HEK293 (cell line): ENCODE measurements around the gene SIGMAR1.

Source experiments
- CTCF ChIA-PET: fragments of 350-600 bp; formaldehyde crosslinking; extraction: SDS; loops from one replicate; lab custom pipeline; 2021; ENCODE audit warnings: antibody characterized with exemption; lab: Yijun Ruan, JAX
- POLR2A ChIA-PET: fragments of 300-600 bp; formaldehyde crosslinking; extraction: SDS; loops from one replicate; lab custom pipeline; 2020; ENCODE audit warnings: antibody characterized with exemption, inconsistent platforms; lab: Yijun Ruan, JAX
- H3K27ac ChIP-seq: fragments of 200-500 bp; sonication (Bioruptor generic); 2 replicates; pipeline ENCODE4 v1.5.1; 2014; ENCODE audit warnings: low read depth, low read length, control low read depth, inconsistent platforms; ENCODE audit errors: extremely low read depth
- H3K36me3 ChIP-seq, 2 experiments: fragments of 200-500 bp in 1 of 2; sonication (Bioruptor generic) in 1 of 2; 1 replicate in 1 of 2; 2 replicates in 1 of 2; pipeline ENCODE4 v1.5.1; 2014 to 2017; ENCODE audit warnings: inconsistent platforms in 2 of 2, low read length in 2 of 2; ENCODE audit not compliant: control insufficient read depth in 2 of 2, insufficient read depth in 1 of 2
- H3K4me1 ChIP-seq: fragments of 200-500 bp; sonication (Bioruptor generic); 2 replicates; pipeline ENCODE4 v1.5.1; 2014; ENCODE audit warnings: mild to moderate bottlenecking, low read length, inconsistent platforms; ENCODE audit not compliant: control insufficient read depth, insufficient read depth
- H3K4me3 ChIP-seq: 2 replicates; pipeline ENCODE4 v1.5.1; 2011; ENCODE audit warnings: low read depth, mild to moderate bottlenecking, control low read depth, low read length, moderate library complexity
- H3K9me3 ChIP-seq: fragments of 200-500 bp; sonication (Bioruptor generic); 2 replicates; pipeline ENCODE4 v1.5.1; 2014; ENCODE audit warnings: low read depth, low read length, inconsistent platforms; ENCODE audit not compliant: control insufficient read depth, insufficient read depth
- EGR2 ChIP-seq: fragments of 450-650 bp; formaldehyde crosslinking; IDR thresholded peaks from 2 replicates; pipeline ENCODE4 v1.5.1; 2016; ENCODE audit warnings: low read depth, missing biosample characterization, missing genetic modification characterization
- GLIS1 ChIP-seq: fragments of 450-650 bp; formaldehyde crosslinking; IDR thresholded peaks from 2 replicates; pipeline ENCODE4 v1.5.1; 2016; ENCODE audit warnings: missing biosample characterization, missing genetic modification characterization
- KLF9 ChIP-seq: fragments of 450-650 bp; formaldehyde crosslinking; IDR thresholded peaks from 2 replicates; pipeline ENCODE4 v1.5.1; 2016; ENCODE audit warnings: missing biosample characterization, missing genetic modification characterization, low read depth
- OVOL3 ChIP-seq: fragments of 450-650 bp; formaldehyde crosslinking; IDR thresholded peaks from 2 replicates; pipeline ENCODE4 v1.5.1; 2016; ENCODE audit warnings: missing biosample characterization, missing genetic modification characterization
- SP7 ChIP-seq: fragments of 450-650 bp; formaldehyde crosslinking; IDR thresholded peaks from 2 replicates; pipeline ENCODE4 v1.5.1; 2016; ENCODE audit warnings: missing biosample characterization, missing genetic modification characterization
- ZBTB17 ChIP-seq: fragments of 450-650 bp; formaldehyde crosslinking; IDR thresholded peaks from 2 replicates; pipeline ENCODE4 v1.5.1; 2016; ENCODE audit warnings: missing biosample characterization, missing genetic modification characterization
- ZBTB7A ChIP-seq: fragments of 450-650 bp; formaldehyde crosslinking; IDR thresholded peaks from 2 replicates; pipeline ENCODE4 v1.5.1; 2016; ENCODE audit warnings: low read depth, missing biosample characterization, missing genetic modification characterization
- ZFHX2 ChIP-seq: fragments of 450-650 bp; formaldehyde crosslinking; conservative IDR thresholded peaks from 2 replicates; pipeline ENCODE4 v1.5.1; 2016; ENCODE audit warnings: missing biosample characterization, missing genetic modification characterization
- ZIC2 ChIP-seq: fragments of 450-650 bp; formaldehyde crosslinking; IDR thresholded peaks from 2 replicates; pipeline ENCODE4 v1.5.1; 2016; ENCODE audit warnings: missing biosample characterization, missing genetic modification characterization
- ZNF138 ChIP-seq: fragments of 450-650 bp; formaldehyde crosslinking; IDR thresholded peaks from 2 replicates; pipeline ENCODE4 v1.5.1; 2016; ENCODE audit warnings: missing biosample characterization, missing genetic modification characterization, borderline replicate concordance
- ZNF600 ChIP-seq: fragments of 450-650 bp; formaldehyde crosslinking; IDR thresholded peaks from 2 replicates; pipeline ENCODE4 v1.5.1; 2016; ENCODE audit warnings: missing biosample characterization, missing genetic modification characterization
- ZNF626 ChIP-seq: fragments of 450-650 bp; sonication (Bioruptor Pico); formaldehyde crosslinking; IDR thresholded peaks from 2 replicates; pipeline ENCODE4 v1.5.1; 2018; ENCODE audit warnings: missing biosample characterization, missing genetic modification characterization, inconsistent platforms
- ZNF768 ChIP-seq: fragments of 450-650 bp; formaldehyde crosslinking; IDR thresholded peaks from 2 replicates; pipeline ENCODE4 v1.5.1; 2018; ENCODE audit warnings: missing biosample characterization, mild to moderate bottlenecking, missing genetic modification characterization
- ZNF777 ChIP-seq: fragments of 450-650 bp; formaldehyde crosslinking; IDR thresholded peaks from 2 replicates; pipeline ENCODE4 v1.5.1; 2017; ENCODE audit warnings: missing biosample characterization, missing genetic modification characterization, borderline replicate concordance
- TF ChIP-seq, protein P1 (sequence below): fragments of 450-650 bp; formaldehyde crosslinking; IDR thresholded peaks from 2 replicates; pipeline ENCODE4 v1.5.1; 2016; ENCODE audit warnings: missing biosample characterization, missing genetic modification characterization
- TF ChIP-seq, protein P2 (sequence below): fragments of 450-650 bp; formaldehyde crosslinking; IDR thresholded peaks from 2 replicates; pipeline ENCODE4 v1.5.1; 2016; ENCODE audit warnings: missing biosample characterization, missing genetic modification characterization
- TF ChIP-seq, protein P3 (sequence below): fragments of 450-650 bp; formaldehyde crosslinking; IDR thresholded peaks from 2 replicates; pipeline ENCODE4 v1.5.1; 2016; ENCODE audit warnings: missing biosample characterization, missing genetic modification characterization
- TF ChIP-seq, protein P4 (sequence below): fragments of 450-650 bp; formaldehyde crosslinking; IDR thresholded peaks from 2 replicates; pipeline ENCODE4 v1.5.1; 2017; ENCODE audit warnings: missing biosample characterization, missing genetic modification characterization
- TF ChIP-seq, protein P5 (sequence below): fragments of 450-650 bp; formaldehyde crosslinking; IDR thresholded peaks from 2 replicates; pipeline ENCODE4 v1.5.1; 2017; ENCODE audit warnings: missing biosample characterization, missing genetic modification characterization

Gene SIGMAR1

DNA sequence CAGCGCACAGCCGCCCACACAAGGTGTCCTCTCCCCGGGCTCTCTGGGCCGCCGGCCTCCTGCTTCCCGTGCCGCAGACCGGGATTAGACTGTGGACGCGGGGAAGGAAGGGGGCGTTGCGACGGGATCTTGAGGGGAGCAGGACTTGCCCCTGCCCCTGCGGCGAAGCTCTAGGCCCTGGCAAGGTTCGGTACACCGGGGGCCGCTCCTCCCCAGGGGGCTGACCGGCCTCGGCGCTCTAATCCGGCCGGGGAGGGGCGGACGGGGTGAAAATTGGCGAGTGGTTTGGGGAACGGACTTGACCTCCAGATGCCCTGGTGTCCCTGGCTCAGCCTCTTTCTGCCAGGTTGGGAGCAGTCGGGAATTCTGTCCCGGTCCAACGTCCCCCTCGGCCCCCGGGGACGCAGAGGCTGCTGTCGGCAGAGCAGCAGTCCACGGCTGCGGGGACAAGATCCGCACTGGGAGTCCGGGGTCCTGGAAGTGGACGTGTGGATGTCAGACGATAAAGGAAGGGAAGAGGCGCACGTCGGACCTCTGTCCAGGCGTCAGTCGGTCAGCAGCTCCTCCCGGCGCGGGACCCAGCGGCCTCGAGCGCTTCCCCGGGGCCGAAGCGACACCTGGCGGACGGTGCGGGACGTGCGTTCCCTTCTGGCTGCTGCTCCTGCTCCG, 46.2 kb downstream of the SIGMAR1 start (continued):
- TF ChIP-seq ZFHX2 (tag by site-specific recombination) (no peak; the same call in 1 of the 2 replicates), GLIS1 (tag by site-specific recombination) (0 out of 2 replicates have a peak, but pooled peaks have one; percentile 19), ZNF626 (tag by site-specific recombination) (no peak), SP7 (tag by site-specific recombination) (peak; percentile 52; the same call in 1 of the 2 replicates)
- TF ChIP-seq, protein P1, sequence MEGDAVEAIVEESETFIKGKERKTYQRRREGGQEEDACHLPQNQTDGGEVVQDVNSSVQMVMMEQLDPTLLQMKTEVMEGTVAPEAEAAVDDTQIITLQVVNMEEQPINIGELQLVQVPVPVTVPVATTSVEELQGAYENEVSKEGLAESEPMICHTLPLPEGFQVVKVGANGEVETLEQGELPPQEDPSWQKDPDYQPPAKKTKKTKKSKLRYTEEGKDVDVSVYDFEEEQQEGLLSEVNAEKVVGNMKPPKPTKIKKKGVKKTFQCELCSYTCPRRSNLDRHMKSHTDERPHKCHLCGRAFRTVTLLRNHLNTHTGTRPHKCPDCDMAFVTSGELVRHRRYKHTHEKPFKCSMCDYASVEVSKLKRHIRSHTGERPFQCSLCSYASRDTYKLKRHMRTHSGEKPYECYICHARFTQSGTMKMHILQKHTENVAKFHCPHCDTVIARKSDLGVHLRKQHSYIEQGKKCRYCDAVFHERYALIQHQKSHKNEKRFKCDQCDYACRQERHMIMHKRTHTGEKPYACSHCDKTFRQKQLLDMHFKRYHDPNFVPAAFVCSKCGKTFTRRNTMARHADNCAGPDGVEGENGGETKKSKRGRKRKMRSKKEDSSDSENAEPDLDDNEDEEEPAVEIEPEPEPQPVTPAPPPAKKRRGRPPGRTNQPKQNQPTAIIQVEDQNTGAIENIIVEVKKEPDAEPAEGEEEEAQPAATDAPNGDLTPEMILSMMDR (tag by site-specific recombination) = peak; percentile 90

DNA sequence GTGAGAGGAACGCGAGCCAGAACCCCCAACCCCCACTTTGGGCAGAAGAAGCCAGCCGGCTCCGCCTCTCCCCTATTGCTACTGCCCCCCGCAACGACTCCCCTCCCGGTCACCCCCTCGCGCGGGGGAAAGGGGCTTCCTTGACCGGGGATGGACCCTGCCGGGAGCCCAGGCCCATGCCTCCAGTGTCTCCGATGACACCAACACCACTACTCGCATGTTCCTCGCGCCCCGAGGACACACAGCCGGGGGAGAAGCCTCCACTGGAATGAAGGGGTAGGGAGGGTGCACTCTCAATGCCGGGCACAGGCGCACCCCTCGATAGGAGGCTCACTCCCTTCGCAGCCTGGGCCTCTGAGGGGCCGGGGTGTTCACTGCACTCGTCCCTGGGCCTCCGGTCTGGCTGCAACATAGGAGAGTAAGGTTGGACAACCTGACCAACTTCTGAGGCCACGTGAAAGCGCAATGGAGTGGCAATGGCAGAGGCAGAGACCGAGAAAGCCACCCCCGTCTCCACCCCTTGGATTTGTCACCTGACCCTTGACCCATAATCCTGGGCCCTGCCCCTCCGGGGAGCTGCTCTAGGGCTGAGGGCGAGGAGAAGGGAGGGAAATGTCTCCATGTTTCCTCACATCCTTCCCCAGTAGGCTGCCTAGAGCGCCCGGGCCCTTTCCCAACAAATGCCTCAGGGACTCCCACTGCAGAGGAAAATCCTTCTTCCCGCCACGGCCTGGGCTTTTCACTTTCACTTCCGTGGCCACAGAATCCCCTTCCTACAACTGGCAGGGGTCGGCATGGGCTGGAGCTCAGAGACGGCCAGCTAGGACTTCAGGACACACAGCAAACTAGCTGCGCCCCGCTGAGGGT, 47.0 kb downstream of the SIGMAR1 start:
- Histone ChIP-seq H3K27ac (no peak overlapping the region), H3K9me3 (no peaks in the 10 kb centered on the region), H3K36me3 (no peaks in the 10 kb centered on the region), H3K4me3 (no peak overlapping the region), H3K4me1 (no peaks in the 10 kb centered on the region)
- ChIA-PET POLR2A (interaction anchor here (2.2 kb wide), 1 partner anchor 43 kb away, joined by 7 read pairs; no protein-coding TSS in a partner anchor), CTCF (interaction anchor here (0.7 to 6.0 kb wide), 29 partner anchors 9 to 798 kb away, joined by 3 to 105 read pairs (median 12); no protein-coding TSS in a partner anchor)
- TF ChIP-seq ZNF768 (0 out of 2 replicates have a peak, but pooled peaks have one; percentile 66), ZNF777 (tag by site-specific recombination) (no peak)
- TF ChIP-seq, protein P2, sequence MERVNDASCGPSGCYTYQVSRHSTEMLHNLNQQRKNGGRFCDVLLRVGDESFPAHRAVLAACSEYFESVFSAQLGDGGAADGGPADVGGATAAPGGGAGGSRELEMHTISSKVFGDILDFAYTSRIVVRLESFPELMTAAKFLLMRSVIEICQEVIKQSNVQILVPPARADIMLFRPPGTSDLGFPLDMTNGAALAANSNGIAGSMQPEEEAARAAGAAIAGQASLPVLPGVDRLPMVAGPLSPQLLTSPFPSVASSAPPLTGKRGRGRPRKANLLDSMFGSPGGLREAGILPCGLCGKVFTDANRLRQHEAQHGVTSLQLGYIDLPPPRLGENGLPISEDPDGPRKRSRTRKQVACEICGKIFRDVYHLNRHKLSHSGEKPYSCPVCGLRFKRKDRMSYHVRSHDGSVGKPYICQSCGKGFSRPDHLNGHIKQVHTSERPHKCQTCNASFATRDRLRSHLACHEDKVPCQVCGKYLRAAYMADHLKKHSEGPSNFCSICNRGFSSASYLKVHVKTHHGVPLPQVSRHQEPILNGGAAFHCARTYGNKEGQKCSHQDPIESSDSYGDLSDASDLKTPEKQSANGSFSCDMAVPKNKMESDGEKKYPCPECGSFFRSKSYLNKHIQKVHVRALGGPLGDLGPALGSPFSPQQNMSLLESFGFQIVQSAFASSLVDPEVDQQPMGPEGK (tag by site-specific recombination) = 0 out of 2 replicates have a peak, but pooled peaks have one; percentile 2

DNA sequence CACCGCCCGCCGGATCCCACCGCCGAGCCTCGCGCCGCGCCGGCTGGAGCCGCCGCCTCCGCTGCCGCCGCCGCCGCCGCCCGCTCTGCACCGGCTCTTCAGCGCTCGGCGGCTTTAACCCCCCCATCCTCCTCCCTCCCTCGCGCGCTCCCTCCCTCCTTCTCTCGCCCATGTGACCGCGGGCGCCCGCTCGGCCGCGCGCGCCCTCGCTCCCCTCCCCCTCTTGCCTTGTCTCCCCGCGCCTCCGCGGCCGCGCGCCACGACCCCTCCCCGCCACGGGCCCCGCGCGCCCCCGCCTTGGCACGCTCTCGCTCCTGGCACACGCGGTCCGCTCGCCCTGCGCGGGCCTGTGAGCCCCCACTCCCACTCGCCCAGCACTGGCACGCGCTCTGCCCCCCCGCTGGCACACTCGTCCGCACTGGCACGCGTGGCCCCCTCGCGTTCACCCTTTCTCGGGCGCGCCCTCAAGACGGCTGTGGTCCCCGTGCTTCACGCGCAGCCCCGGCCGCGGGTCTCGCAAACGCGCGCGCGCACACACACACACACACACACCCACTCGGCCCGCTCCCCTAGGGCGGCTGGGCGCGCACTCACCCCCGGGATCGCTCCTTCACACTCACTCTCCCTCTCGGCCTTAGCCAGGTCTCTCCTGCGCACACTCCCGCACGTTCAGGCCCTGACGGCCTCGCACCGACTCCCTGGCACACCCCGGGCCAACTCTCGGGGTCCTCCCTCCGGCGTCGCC, 47.8 kb downstream of the SIGMAR1 start, which contains the start of gene CNTFR:
CNTFR (minus strand) TSS at position 89 of the 745 bp plus-strand sequence. CDS start 20,743 bp downstream, outside the sequence.
- ChIA-PET POLR2A (no interaction called here), CTCF (interaction anchor here (0.6 to 1.3 kb wide), 2 partner anchors 41 to 154 kb away, joined by 3 to 4 read pairs; no protein-coding TSS in a partner anchor)
- Histone ChIP-seq H3K4me1 (no peaks in the 10 kb centered on the region), H3K4me3 (peak within 1 kb of the TSS; percentile 44), H3K36me3 (no peaks in the 10 kb centered on the region), H3K27ac (peak within 1 kb of the TSS; percentile 44; the same call in 1 of the 2 replicates), H3K9me3 (no peaks in the 10 kb centered on the region)
- TF ChIP-seq, protein P3, sequence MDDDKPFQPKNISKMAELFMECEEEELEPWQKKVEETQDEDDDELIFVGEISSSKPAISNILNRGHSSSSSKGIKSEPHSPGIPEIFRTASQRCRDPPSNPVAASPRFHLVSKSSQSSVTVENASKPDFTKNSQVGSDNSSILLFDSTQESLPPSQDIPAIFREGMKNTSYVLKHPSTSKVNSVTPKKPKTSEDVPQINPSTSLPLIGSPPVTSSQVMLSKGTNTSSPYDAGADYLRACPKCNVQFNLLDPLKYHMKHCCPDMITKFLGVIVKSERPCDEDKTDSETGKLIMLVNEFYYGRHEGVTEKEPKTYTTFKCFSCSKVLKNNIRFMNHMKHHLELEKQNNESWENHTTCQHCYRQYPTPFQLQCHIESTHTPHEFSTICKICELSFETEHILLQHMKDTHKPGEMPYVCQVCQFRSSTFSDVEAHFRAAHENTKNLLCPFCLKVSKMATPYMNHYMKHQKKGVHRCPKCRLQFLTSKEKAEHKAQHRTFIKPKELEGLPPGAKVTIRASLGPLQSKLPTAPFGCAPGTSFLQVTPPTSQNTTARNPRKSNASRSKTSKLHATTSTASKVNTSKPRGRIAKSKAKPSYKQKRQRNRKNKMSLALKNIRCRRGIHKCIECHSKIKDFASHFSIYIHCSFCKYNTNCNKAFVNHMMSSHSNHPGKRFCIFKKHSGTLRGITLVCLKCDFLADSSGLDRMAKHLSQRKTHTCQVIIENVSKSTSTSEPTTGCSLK (tag by site-specific recombination) = no peak
- TF ChIP-seq ZNF600 (no peak), OVOL3 (tag by site-specific recombination) (no peak), ZBTB7A (tag by site-specific recombination) (0 out of 2 replicates have a peak, but pooled peaks have one; percentile 54), ZNF138 (tag by site-specific recombination) (no peak), ZIC2 (tag by site-specific recombination) (0 out of 2 replicates have a peak, but pooled peaks have one; percentile 13), KLF9 (tag by site-specific recombination) (peak; percentile 48; the same call in 1 of the 2 replicates), ZBTB17 (tag by site-specific recombination) (peak; percentile 13; the same call in 1 of the 2 replicates), EGR2 (tag by site-specific recombination) (peak; percentile 74)
- TF ChIP-seq, protein P4, sequence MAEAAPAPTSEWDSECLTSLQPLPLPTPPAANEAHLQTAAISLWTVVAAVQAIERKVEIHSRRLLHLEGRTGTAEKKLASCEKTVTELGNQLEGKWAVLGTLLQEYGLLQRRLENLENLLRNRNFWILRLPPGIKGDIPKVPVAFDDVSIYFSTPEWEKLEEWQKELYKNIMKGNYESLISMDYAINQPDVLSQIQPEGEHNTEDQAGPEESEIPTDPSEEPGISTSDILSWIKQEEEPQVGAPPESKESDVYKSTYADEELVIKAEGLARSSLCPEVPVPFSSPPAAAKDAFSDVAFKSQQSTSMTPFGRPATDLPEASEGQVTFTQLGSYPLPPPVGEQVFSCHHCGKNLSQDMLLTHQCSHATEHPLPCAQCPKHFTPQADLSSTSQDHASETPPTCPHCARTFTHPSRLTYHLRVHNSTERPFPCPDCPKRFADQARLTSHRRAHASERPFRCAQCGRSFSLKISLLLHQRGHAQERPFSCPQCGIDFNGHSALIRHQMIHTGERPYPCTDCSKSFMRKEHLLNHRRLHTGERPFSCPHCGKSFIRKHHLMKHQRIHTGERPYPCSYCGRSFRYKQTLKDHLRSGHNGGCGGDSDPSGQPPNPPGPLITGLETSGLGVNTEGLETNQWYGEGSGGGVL (tag by site-specific recombination) = peak; percentile 19; the same call in 1 of the 2 replicates
- TF ChIP-seq, protein P5, sequence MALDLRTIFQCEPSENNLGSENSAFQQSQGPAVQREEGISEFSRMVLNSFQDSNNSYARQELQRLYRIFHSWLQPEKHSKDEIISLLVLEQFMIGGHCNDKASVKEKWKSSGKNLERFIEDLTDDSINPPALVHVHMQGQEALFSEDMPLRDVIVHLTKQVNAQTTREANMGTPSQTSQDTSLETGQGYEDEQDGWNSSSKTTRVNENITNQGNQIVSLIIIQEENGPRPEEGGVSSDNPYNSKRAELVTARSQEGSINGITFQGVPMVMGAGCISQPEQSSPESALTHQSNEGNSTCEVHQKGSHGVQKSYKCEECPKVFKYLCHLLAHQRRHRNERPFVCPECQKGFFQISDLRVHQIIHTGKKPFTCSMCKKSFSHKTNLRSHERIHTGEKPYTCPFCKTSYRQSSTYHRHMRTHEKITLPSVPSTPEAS (tag by site-specific recombination) = peak; percentile 69; the same call in 1 of the 2 replicates
